Endothelial cell of umbilical vein (primary cell): ENCODE results near the gene LRR1. TPM values are rescaled to one million over a fixed set of nuclear protein-coding genes. Genes with fewer than 3 reads are reported as not detected.

Experiments
- BruUV-seq: library from RNA; stranded (reverse); fragments of 400-500 nt; replicated peaks from 2 replicates; lab custom pipeline; 2021; lab: Mats Ljungman, UMichigan
- CTCF ChIA-PET: fragments of 300-600, 350-600 bp; sonication (Branson Sonifier 250); formaldehyde crosslinking; loops from one replicate; lab custom pipeline; 2021; ENCODE audit warnings: antibody characterized with exemption, inconsistent platforms; lab: Charles Lee
- POLR2A ChIA-PET: fragments of 300-600, 350-600 bp; sonication (Branson Sonifier 250); formaldehyde crosslinking; loops from one replicate; lab custom pipeline; 2021; ENCODE audit warnings: antibody characterized with exemption, inconsistent platforms; lab: Charles Lee
- DNase-seq: peaks from one replicate; pipeline ENCODE4 v3.0.0-alpha.2; 2011; ENCODE audit warnings: low read depth, low spot score
- FAIRE-seq: peaks from 2 replicates; lab custom pipeline; 2011; peaks lifted over from hg19 to GRCh38; lab: Jason Lieb, UNC
- H2AFZ ChIP-seq: 2 replicates; pipeline ENCODE4 v1.6.0; 2012; ENCODE audit warnings: low read depth, low read length, control low read depth, inconsistent platforms
- H3K27ac ChIP-seq: 2 replicates; pipeline ENCODE4 v1.5.1; 2011; ENCODE audit warnings: low read depth, mild to moderate bottlenecking, control low read depth, low read length, moderate library complexity; ENCODE audit not compliant: insufficient read depth
- H3K27me3 ChIP-seq, 2 experiments: 2 replicates each; pipeline versions ENCODE4 v1.6.0 to v1.6.1; 2011; ENCODE audit warnings: low read length in 2 of 2, mixed read lengths in 1 of 2; ENCODE audit not compliant: control insufficient read depth in 2 of 2, insufficient read depth in 2 of 2
- H3K36me3 ChIP-seq, 2 experiments: 2 replicates in 1 of 2; 3 replicates in 1 of 2; pipeline ENCODE4 v1.5.1; 2011; ENCODE audit warnings: low read length in 2 of 2, mild to moderate bottlenecking in 1 of 2, moderate library complexity in 1 of 2; ENCODE audit not compliant: control insufficient read depth in 2 of 2, insufficient read depth in 2 of 2; ENCODE audit errors: extremely low read depth in 1 of 2
- H3K4me1 ChIP-seq: 3 replicates; pipeline ENCODE4 v1.5.1; 2011; ENCODE audit warnings: mild to moderate bottlenecking, low read length; ENCODE audit not compliant: control insufficient read depth, insufficient read depth; ENCODE audit errors: extremely low read depth
- H3K4me2 ChIP-seq: 2 replicates; pipeline ENCODE4 v1.6.1; 2011; ENCODE audit warnings: low read length, control low read depth, mixed read lengths; ENCODE audit not compliant: insufficient read depth
- H3K4me3 ChIP-seq, 3 experiments: fragments of 200-600 bp in 1 of 3; sonication (generic), shearing (Covaris generic) in 1 of 3; replicated peaks in 1 of 3; 2 replicates each; pipeline ENCODE4 v1.5.1; 2011 to 2016; ENCODE audit warnings: control low read depth in 3 of 3, low read length in 3 of 3, mild to moderate bottlenecking in 2 of 3, inconsistent platforms in 1 of 3, low read depth in 1 of 3, moderate library complexity in 1 of 3; ENCODE audit not compliant: insufficient read depth in 1 of 3
- H3K79me2 ChIP-seq: 2 replicates; pipeline ENCODE4 v1.6.0; 2012; ENCODE audit warnings: low read length, inconsistent platforms; ENCODE audit not compliant: control insufficient read depth, insufficient read depth
- H3K9ac ChIP-seq: replicated peaks from 2 replicates; pipeline ENCODE3; 2011; ENCODE audit warnings: low read length, control low read depth; ENCODE audit not compliant: insufficient read depth; ENCODE audit errors: extremely low read depth
- H3K9me1 ChIP-seq: replicated peaks from 3 replicates; pipeline ENCODE4 v1.6.0; 2011; ENCODE audit warnings: mild to moderate bottlenecking, low read length; ENCODE audit not compliant: control insufficient read depth, insufficient read depth; ENCODE audit errors: extremely low read depth
- H3K9me3 ChIP-seq: replicated peaks from 2 replicates; pipeline ENCODE4 v1.5.1; 2012; ENCODE audit warnings: low read length, inconsistent platforms; ENCODE audit not compliant: control insufficient read depth, insufficient read depth
- H4K20me1 ChIP-seq: replicated peaks from 2 replicates; pipeline ENCODE3; 2011; ENCODE audit warnings: mild to moderate bottlenecking, low read length; ENCODE audit not compliant: control insufficient read depth, insufficient read depth; ENCODE audit errors: extremely low read depth
- EZH2 ChIP-seq: IDR thresholded peaks from 2 replicates; pipeline ENCODE4 v1.6.1; 2012; ENCODE audit warnings: borderline replicate concordance, low read depth, mild to moderate bottlenecking, moderate library complexity, low read length, inconsistent platforms; ENCODE audit not compliant: severe bottlenecking
- FOS ChIP-seq: IDR thresholded peaks from 2 replicates; pipeline ENCODE4 v1.6.1; 2011; ENCODE audit warnings: mild to moderate bottlenecking, low read length, moderate library complexity, borderline replicate concordance; ENCODE audit not compliant: insufficient read depth
- GATA2 ChIP-seq: IDR thresholded peaks from 2 replicates; pipeline ENCODE4 v1.7.0; 2011; ENCODE audit warnings: low read depth, mild to moderate bottlenecking, moderate library complexity, mixed read lengths, low read length; ENCODE audit not compliant: insufficient read length, insufficient read depth
- JUN ChIP-seq: IDR thresholded peaks from 2 replicates; pipeline ENCODE4 v1.6.1; 2011; ENCODE audit warnings: borderline replicate concordance, low read depth; ENCODE audit not compliant: insufficient read length, insufficient read depth
- MYC ChIP-seq: IDR thresholded peaks from one replicate; pipeline ENCODE4 v1.6.1; 2011; ENCODE audit warnings: mild to moderate bottlenecking, low read depth, low read length
- POLR2A ChIP-seq: IDR thresholded peaks from 2 replicates; pipeline ENCODE4 v1.6.1; 2012; ENCODE audit warnings: low read depth, mild to moderate bottlenecking, control low read depth, low read length
- POLR2AphosphoS5 ChIP-seq: IDR thresholded peaks from 2 replicates; pipeline ENCODE4 v1.6.1; 2012; ENCODE audit warnings: low read depth, mild to moderate bottlenecking, control low read depth, low read length, moderate library complexity; ENCODE audit not compliant: insufficient read depth
- dilution Hi-C: fragments of 300-500 bp; cut with MboI; formaldehyde crosslinking; loops from one replicate; pipeline ENCODE4 v1.15.0; 2019; ENCODE audit warnings: low sequenced_read_pairs; ENCODE audit not compliant: extremely low pct_ligation_motif_present
- intact Hi-C: fragments of 100-400 bp; cut with micrococcal nuclease; formaldehyde crosslinking; loops from one replicate; pipeline ENCODE4 v1.10.0; 2022
- polyA plus RNA-seq, 4 experiments: library from polyadenylated mRNA; depleted of rRNA in 3 of 4; stranded (reverse) in 3 of 4; unstranded in 1 of 4; fragments of >200 nt; gene quantifications; 2 replicates each; pipeline versions ENCODE4 v1.2.1 to v1.2.3, GENCODE V29; 2011 to 2012; ENCODE audit warnings: missing spikeins in 1 of 4
- total RNA-seq: library from RNA; stranded (reverse); gene quantifications from 2 replicates; pipeline ENCODE4 v1.2.3, GENCODE V29; 2021
- TF ChIP-seq, protein P1 (sequence below), 2 donors: IDR thresholded peaks; 1 replicate in 1 of 2; 2 replicates in 1 of 2; pipeline ENCODE4 v1.5.1; 2011; ENCODE audit warnings: low read length in 2 of 2, mild to moderate bottlenecking in 2 of 2, moderate library complexity in 2 of 2, control low read depth in 1 of 2, inconsistent platforms in 1 of 2, low read depth in 1 of 2; ENCODE audit not compliant: insufficient read depth in 1 of 2; ENCODE audit errors: extremely low read depth in 1 of 2
- TF ChIP-seq, protein P2 (sequence below): IDR thresholded peaks from 2 replicates; pipeline ENCODE4 v1.6.1; 2011; ENCODE audit not compliant: insufficient read depth, insufficient read length

LRR1 gene
- total and polyA plus RNA-seq, 2 donors (not counting 3 experiments of a cell fraction or from before 2014, with no cell fraction given), result 17.7 to 30.9 TPM

DNA sequence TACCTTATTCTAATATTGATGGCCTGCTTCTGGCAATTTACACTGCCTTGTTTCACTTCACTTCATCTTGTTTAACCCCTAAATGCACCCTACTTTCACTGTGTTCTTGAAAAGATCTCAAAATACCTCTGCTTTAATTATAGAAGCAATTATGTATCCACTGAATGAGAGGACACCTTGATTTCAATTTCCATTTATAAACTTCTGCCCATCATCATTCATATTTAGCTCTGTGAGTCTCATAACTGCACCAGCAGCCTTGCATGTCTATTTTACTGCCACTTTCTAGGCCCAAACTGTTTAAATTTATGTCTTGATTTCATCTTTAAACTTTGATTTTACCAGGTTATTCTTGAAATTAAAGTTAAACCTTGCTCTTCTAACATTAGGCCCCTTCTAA, 43.4 kb downstream of the LRR1 start:
- no peaks in the 10 kb centered on the region for H3K4me1 ChIP-seq
- no peak overlapping the region for H3K4me3 ChIP-seq
- dilution Hi-C loops (no loop called here), intact Hi-C loops (no loop called here)
- peaks cover 0 to 10% of the 10 kb centered on the region in 2 experiments for H3K36me3 ChIP-seq
- TF ChIP-seq FOS (no peak), EZH2 (no peak), GATA2 (no peak), JUN (no peak), POLR2AphosphoS5 (no peak), MYC (no peak), POLR2A (no peak)
- TF ChIP-seq, protein P1, sequence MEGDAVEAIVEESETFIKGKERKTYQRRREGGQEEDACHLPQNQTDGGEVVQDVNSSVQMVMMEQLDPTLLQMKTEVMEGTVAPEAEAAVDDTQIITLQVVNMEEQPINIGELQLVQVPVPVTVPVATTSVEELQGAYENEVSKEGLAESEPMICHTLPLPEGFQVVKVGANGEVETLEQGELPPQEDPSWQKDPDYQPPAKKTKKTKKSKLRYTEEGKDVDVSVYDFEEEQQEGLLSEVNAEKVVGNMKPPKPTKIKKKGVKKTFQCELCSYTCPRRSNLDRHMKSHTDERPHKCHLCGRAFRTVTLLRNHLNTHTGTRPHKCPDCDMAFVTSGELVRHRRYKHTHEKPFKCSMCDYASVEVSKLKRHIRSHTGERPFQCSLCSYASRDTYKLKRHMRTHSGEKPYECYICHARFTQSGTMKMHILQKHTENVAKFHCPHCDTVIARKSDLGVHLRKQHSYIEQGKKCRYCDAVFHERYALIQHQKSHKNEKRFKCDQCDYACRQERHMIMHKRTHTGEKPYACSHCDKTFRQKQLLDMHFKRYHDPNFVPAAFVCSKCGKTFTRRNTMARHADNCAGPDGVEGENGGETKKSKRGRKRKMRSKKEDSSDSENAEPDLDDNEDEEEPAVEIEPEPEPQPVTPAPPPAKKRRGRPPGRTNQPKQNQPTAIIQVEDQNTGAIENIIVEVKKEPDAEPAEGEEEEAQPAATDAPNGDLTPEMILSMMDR (IDR thresholded peaks at IDR 0.05; ENCODE audit: extremely low read depth in 1 of 2, insufficient read depth in 1 of 2, low read depth in 1 of 2, low read length in 2 of 2), result no peak
- TF ChIP-seq, protein P2, sequence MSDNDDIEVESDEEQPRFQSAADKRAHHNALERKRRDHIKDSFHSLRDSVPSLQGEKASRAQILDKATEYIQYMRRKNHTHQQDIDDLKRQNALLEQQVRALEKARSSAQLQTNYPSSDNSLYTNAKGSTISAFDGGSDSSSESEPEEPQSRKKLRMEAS, result no peak
- no peak overlapping the region for H3K27ac ChIP-seq
- no peak overlapping the region for H2AFZ ChIP-seq
- no peak overlapping the region for H3K4me2 ChIP-seq
- no peaks in the 10 kb centered on the region for H3K27me3 ChIP-seq
- ChIA-PET POLR2A (no interaction called here), CTCF (interaction anchor here (1.5 kb wide), 1 partner anchor 8 kb away, joined by 7 read pairs; no protein-coding TSS in a partner anchor)
- H3K9me3 ChIP-seq, result no peaks in the 10 kb centered on the region
- DNase-seq (no peak), FAIRE-seq (peak; percentile 28)
- no peaks in the 10 kb centered on the region for H3K9me1 ChIP-seq
- no TSS peak for BruUV-seq
- peaks cover 23% of the 10 kb centered on the region for H3K79me2 ChIP-seq
- no peaks in the 10 kb centered on the region for H4K20me1 ChIP-seq
- no peak overlapping the region for H3K9ac ChIP-seq
